Effector memory CD8-positive, alpha-beta T cell (primary cell): ENCODE results near the gene CNOT1.

Experiments used
- ATAC-seq: fragments of 150-1000 bp; cut with Tn5 transposase; replicated peaks from 2 replicates; pipeline ENCODE4 v1.10.0; 2021; ENCODE audit warnings: mild to moderate bottlenecking, moderate library complexity
- DNase-seq, 3 experiments: peaks; one replicate each; pipeline ENCODE4 v3.0.0; 2021
- H3K27ac Mint-ChIP-seq, 2 donors: one replicate each; pipeline ENCODE4 v1.8.0; 2022; ENCODE audit warnings: mild to moderate bottlenecking in 2 of 2, mixed read lengths in 2 of 2, moderate library complexity in 2 of 2
- H3K27me3 Mint-ChIP-seq, 2 donors: one replicate each; pipeline ENCODE4 v1.8.0; 2022; ENCODE audit warnings: mixed read lengths in 2 of 2
- H3K36me3 Mint-ChIP-seq: one replicate; pipeline ENCODE4 v1.8.0; 2022; ENCODE audit warnings: mild to moderate bottlenecking, moderate library complexity, mixed read lengths; ENCODE audit not compliant: insufficient read depth
- H3K4me1 Mint-ChIP-seq, 2 donors: one replicate each; pipeline ENCODE4 v1.8.0; 2022; ENCODE audit warnings: low read depth in 2 of 2, mixed read lengths in 2 of 2
- H3K4me3 Mint-ChIP-seq, 2 donors: one replicate each; pipeline ENCODE4 v1.8.0; 2022; ENCODE audit warnings: mild to moderate bottlenecking in 2 of 2, mixed read lengths in 2 of 2, moderate library complexity in 2 of 2
- H3K9me3 Mint-ChIP-seq, 2 donors: one replicate each; pipeline ENCODE4 v1.8.0; 2022; ENCODE audit warnings: mixed read lengths in 2 of 2

The CNOT1 gene

GRCh38 chr16:58542291-58542690 is 87.3 kb downstream of the CNOT1 start:
- no peak overlapping the region for H3K4me3 Mint-ChIP-seq
- H3K27me3 Mint-ChIP-seq = no peaks in the 10 kb centered on the region
- H3K9me3 Mint-ChIP-seq = no peaks in the 10 kb centered on the region
- no peak for DNase-seq
- peaks cover 99% of the 10 kb centered on the region for H3K36me3 Mint-ChIP-seq
- ATAC-seq = no peak
- no peak overlapping the region for H3K27ac Mint-ChIP-seq
- H3K4me1 Mint-ChIP-seq = peaks cover 0 to 14% of the 10 kb centered on the region in 2 donors

GRCh38 chr16:58541711-58542110 is 87.9 kb downstream of the CNOT1 start:
- Mint-ChIP-seq H3K27ac (no peak overlapping the region), H3K4me3 (no peak overlapping the region), H3K36me3 (peaks cover 99% of the 10 kb centered on the region), H3K4me1 (peaks cover 0 to 15% of the 10 kb centered on the region in 2 donors), H3K9me3 (no peaks in the 10 kb centered on the region), H3K27me3 (no peaks in the 10 kb centered on the region)
- ATAC-seq (no peak), DNase-seq (no peak)

- H3K27ac Mint-ChIP-seq = peak overlapping the region; percentile 7 to 58
- no peak for ATAC-seq
- no peaks in the 10 kb centered on the region for H3K27me3 Mint-ChIP-seq
- no peak for DNase-seq
- no peak overlapping the region for H3K4me3 Mint-ChIP-seq
- H3K9me3 Mint-ChIP-seq = no peaks in the 10 kb centered on the region
- peaks cover 3 to 16% of the 10 kb centered on the region in 2 donors for H3K4me1 Mint-ChIP-seq
- H3K36me3 Mint-ChIP-seq = peaks cover 100% of the 10 kb centered on the region
Measured at GRCh38 chr16:58537124-58537906, 92.3 kb downstream of the CNOT1 start.

- ATAC-seq (no peak), DNase-seq (no peak)
- no peaks in the 10 kb centered on the region for H3K27me3 Mint-ChIP-seq
- peaks cover 100% of the 10 kb centered on the region for H3K36me3 Mint-ChIP-seq
- no peaks in the 10 kb centered on the region for H3K9me3 Mint-ChIP-seq
- no peak overlapping the region for H3K27ac Mint-ChIP-seq
- H3K4me1 Mint-ChIP-seq = peaks cover 3 to 16% of the 10 kb centered on the region in 2 donors
- H3K4me3 Mint-ChIP-seq = no peak overlapping the region
Measured at GRCh38 chr16:58536278-58536677, 93.3 kb downstream of the CNOT1 start.

- H3K36me3 Mint-ChIP-seq = peaks cover 100% of the 10 kb centered on the region
- peaks cover 3 to 12% of the 10 kb centered on the region in 2 donors for H3K4me1 Mint-ChIP-seq
- H3K27me3 Mint-ChIP-seq = no peaks in the 10 kb centered on the region
- no peaks in the 10 kb centered on the region for H3K9me3 Mint-ChIP-seq
- DNase-seq (no peak), ATAC-seq (no peak)
- H3K4me3 Mint-ChIP-seq = no peak overlapping the region
- H3K27ac Mint-ChIP-seq = no peak overlapping the region
Measured at GRCh38 chr16:58535100-58535499, 94.5 kb downstream of the CNOT1 start.

- Mint-ChIP-seq H3K9me3 (no peaks in the 10 kb centered on the region), H3K36me3 (peaks cover 100% of the 10 kb centered on the region), H3K4me1 (peaks cover 3 to 9% of the 10 kb centered on the region in 2 donors), H3K27me3 (no peaks in the 10 kb centered on the region), H3K27ac (no peak overlapping the region), H3K4me3 (no peak overlapping the region)
- no peak for ATAC-seq
- DNase-seq = no peak
Measured at GRCh38 chr16:58533751-58534470, 95.7 kb downstream of the CNOT1 start.

GRCh38 chr16:58532414-58532813 is 97.2 kb downstream of the CNOT1 start:
- Mint-ChIP-seq H3K4me3 (no peak overlapping the region), H3K36me3 (peaks cover 99% of the 10 kb centered on the region), H3K4me1 (peaks cover 3 to 9% of the 10 kb centered on the region in 2 donors), H3K27ac (no peak overlapping the region), H3K9me3 (no peaks in the 10 kb centered on the region), H3K27me3 (no peaks in the 10 kb centered on the region)
- DNase-seq (no peak), ATAC-seq (no peak)

- ATAC-seq (no peak), DNase-seq (no peak)
- H3K9me3 Mint-ChIP-seq = no peaks in the 10 kb centered on the region
- no peaks in the 10 kb centered on the region for H3K27me3 Mint-ChIP-seq
- peaks cover 4 to 6% of the 10 kb centered on the region in 2 donors for H3K4me1 Mint-ChIP-seq
- peak overlapping the region in 1 of 2 donors; percentile 65 for H3K27ac Mint-ChIP-seq
- H3K36me3 Mint-ChIP-seq = peaks cover 98% of the 10 kb centered on the region
- no peak overlapping the region for H3K4me3 Mint-ChIP-seq
Measured at GRCh38 chr16:58530179-58530578, 99.4 kb downstream of the CNOT1 start.

GRCh38 chr16:58519707-58520106 is 109.9 kb downstream of the CNOT1 start:
- no peak overlapping the region for H3K27ac Mint-ChIP-seq
- peaks cover 20 to 21% of the 10 kb centered on the region in 2 donors for H3K4me1 Mint-ChIP-seq
- no peak overlapping the region for H3K4me3 Mint-ChIP-seq
- no peaks in the 10 kb centered on the region for H3K27me3 Mint-ChIP-seq
- DNase-seq (no peak), ATAC-seq (no peak)
- H3K9me3 Mint-ChIP-seq = no peaks in the 10 kb centered on the region
- H3K36me3 Mint-ChIP-seq = peaks cover 66% of the 10 kb centered on the region

GRCh38 chr16:58518980-58519368 is 110.7 kb downstream of the CNOT1 start:
- H3K9me3 Mint-ChIP-seq = no peaks in the 10 kb centered on the region
- DNase-seq (no peak), ATAC-seq (no peak)
- H3K36me3 Mint-ChIP-seq = peaks cover 59% of the 10 kb centered on the region
- H3K4me1 Mint-ChIP-seq = peaks cover 21 to 22% of the 10 kb centered on the region in 2 donors
- peak overlapping the region in 1 of 2 donors; percentile 56 for H3K27ac Mint-ChIP-seq
- H3K27me3 Mint-ChIP-seq = no peaks in the 10 kb centered on the region
- no peak overlapping the region for H3K4me3 Mint-ChIP-seq

GRCh38 chr16:58518083-58518979 is 111.3 kb downstream of the CNOT1 start:
- no peak overlapping the region for H3K4me3 Mint-ChIP-seq

GRCh38 chr16:58516768-58517107 is 112.9 kb downstream of the CNOT1 start:
- peak overlapping the region; percentile 75 to 91 for H3K4me3 Mint-ChIP-seq
- H3K4me1 Mint-ChIP-seq = peaks cover 24 to 25% of the 10 kb centered on the region in 2 donors
- no peak for DNase-seq
- peaks cover 39% of the 10 kb centered on the region for H3K36me3 Mint-ChIP-seq
- H3K27ac Mint-ChIP-seq = no peak overlapping the region
- no peaks in the 10 kb centered on the region for H3K27me3 Mint-ChIP-seq
- H3K9me3 Mint-ChIP-seq = no peaks in the 10 kb centered on the region
- ATAC-seq = no peak

More at GRCh38 chr16:58518083-58518979, 111.3 kb downstream of the CNOT1 start:
- H3K9me3 Mint-ChIP-seq = no peaks in the 10 kb centered on the region
- peaks cover 21 to 22% of the 10 kb centered on the region in 2 donors for H3K4me1 Mint-ChIP-seq
- DNase-seq (no peak), ATAC-seq (no peak)
- H3K27ac Mint-ChIP-seq = peak overlapping the region; percentile 7 to 56
- H3K27me3 Mint-ChIP-seq = no peaks in the 10 kb centered on the region
- H3K36me3 Mint-ChIP-seq = peaks cover 52% of the 10 kb centered on the region
